Measurements from ENCODE around the gene CDH4. TPM values are rescaled to one million over a fixed set of nuclear protein-coding genes. Genes with fewer than 3 reads are reported as not detected.
A peak's percentile ranks its signal among the peaks of the same experiment; 100 is the strongest.

Gene CDH4
- total RNA-seq (2021; fragmentation: NEBNext Ultra II Directional; extraction: Animal tissue kit (Norgen Biotek cat#: 25700)), result 10 to 100 TPM in 4 of 6 experiments, 1 to 10 TPM in 2; 5.8 to 12.8 (median 10.9) TPM
- long read RNA-seq, partial matches to known transcripts, result 0 of 2 reads
- long read RNA-seq, other reads (novel, unspliced or antisense), result 2 of 2 reads

- Mint-ChIP-seq H3K27ac (no peak within 1 kb of the TSS), H3K27me3 (ENCODE audit: insufficient read depth) (peaks cover 27% of the 10 kb centered on the region)
Observed at GRCh38 chr20:61251529-61252393, at the start of gene CDH4. TSS of gene CDH4 (plus strand) at chr20:61252261.

DNA sequence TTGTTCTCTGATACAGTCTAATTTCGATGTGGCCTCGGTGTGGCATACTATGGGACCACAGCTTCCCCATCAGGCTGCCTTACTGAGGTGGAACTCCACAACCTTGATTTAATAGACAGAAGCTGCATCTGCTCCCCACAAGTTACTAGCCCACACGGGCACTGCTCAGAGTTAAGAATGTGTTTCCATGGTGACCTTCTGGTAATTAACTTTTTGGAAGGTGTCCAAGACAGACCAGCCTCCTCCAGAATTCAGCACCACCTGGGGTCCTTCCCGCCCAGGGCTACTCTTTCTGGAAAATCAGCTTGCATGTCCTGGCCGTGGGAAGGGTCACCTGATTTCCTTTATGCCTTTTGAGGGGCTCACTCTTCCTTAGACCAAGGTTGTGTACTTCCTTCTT is 48.7 kb upstream of the CDH4 start:
- no peak for TF ChIP-seq CTCF (IDR thresholded peaks at IDR 0.05)
- peaks cover 29% of the 10 kb centered on the region for H3K27me3 Mint-ChIP-seq (ENCODE audit: insufficient read depth)
- DNase-seq, result no peak
- no peaks in the 10 kb centered on the region for H3K4me1 Mint-ChIP-seq (ENCODE audit: low read depth)
- peaks cover 20% of the 10 kb centered on the region for H3K9me3 Mint-ChIP-seq
- no peak overlapping the region for H3K4me3 Mint-ChIP-seq
- H3K27ac Mint-ChIP-seq, result no peak overlapping the region
- peaks cover 7% of the 10 kb centered on the region; the same call in 1 of the 2 replicates for H3K36me3 Mint-ChIP-seq (ENCODE audit: low read depth)

More at GRCh38 chr20:61251529-61252393, at the start of gene CDH4:
- peaks cover 22% of the 10 kb centered on the region for H3K4me1 Mint-ChIP-seq (ENCODE audit: low read depth)
- peak within 1 kb of the TSS; percentile 76 for H3K4me3 Mint-ChIP-seq
- DNase-seq, result no peak
- H3K9me3 Mint-ChIP-seq, result no peaks in the 10 kb centered on the region
- H3K36me3 Mint-ChIP-seq (ENCODE audit: low read depth), result peaks cover 4% of the 10 kb centered on the region
- TF ChIP-seq CTCF (IDR thresholded peaks at IDR 0.05), result no peak

DNA sequence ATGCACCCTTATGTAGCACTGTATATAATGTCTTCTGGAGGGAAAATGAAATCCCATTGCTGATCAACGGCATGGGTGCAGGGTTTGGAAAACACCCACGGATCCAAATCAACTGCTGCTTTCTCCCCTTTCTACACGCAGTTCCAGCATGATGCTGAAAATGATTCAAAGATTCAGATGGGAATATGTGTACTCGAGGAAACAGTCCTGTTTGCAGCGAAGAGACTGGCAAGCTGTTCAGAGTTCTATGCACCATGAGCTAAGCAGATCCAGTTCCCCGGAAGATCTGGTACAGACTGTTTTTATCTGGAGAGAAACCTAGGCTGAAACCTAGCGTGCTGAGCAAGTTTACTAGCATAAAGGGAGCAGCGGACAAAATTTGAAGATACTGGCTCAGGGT is 47.9 kb upstream of the CDH4 start:
- H3K27me3 Mint-ChIP-seq (ENCODE audit: insufficient read depth), result peaks cover 31% of the 10 kb centered on the region
- peaks cover 4% of the 10 kb centered on the region; the same call in 1 of the 2 replicates for H3K36me3 Mint-ChIP-seq (ENCODE audit: low read depth)
- no peak for TF ChIP-seq CTCF (IDR thresholded peaks at IDR 0.05)
- no peak overlapping the region for H3K4me3 Mint-ChIP-seq
- H3K27ac Mint-ChIP-seq, result no peak overlapping the region
- H3K9me3 Mint-ChIP-seq, result peaks cover 20% of the 10 kb centered on the region
- DNase-seq, result no peak
- no peaks in the 10 kb centered on the region for H3K4me1 Mint-ChIP-seq (ENCODE audit: low read depth)

DNA sequence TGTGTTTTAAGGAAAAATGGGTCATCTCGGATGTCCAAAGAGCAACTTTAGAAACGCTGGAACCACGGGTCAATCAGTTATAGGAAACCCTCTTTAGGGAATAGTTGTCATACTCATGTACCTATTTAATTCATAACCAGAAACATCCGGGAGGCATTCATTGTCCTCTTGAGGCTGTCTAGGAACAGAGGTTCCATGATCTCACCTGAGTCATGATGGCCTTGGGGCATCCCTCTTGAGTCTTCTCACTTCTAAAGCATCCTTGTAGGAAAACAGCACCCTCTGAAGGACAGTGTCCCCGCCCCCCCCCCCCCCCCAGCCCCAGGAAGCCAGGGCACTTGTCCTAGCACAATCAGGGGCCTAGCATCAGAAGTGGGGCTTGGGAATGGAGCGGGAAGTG is 46.3 kb upstream of the CDH4 start:
- Mint-ChIP-seq H3K36me3 (ENCODE audit: low read depth) (peaks cover 4% of the 10 kb centered on the region; the same call in 1 of the 2 replicates), H3K27ac (no peak overlapping the region), H3K4me1 (ENCODE audit: low read depth) (no peaks in the 10 kb centered on the region), H3K27me3 (ENCODE audit: insufficient read depth) (peaks cover 34% of the 10 kb centered on the region), H3K9me3 (peaks cover 13% of the 10 kb centered on the region), H3K4me3 (no peak overlapping the region)
- DNase-seq, result no peak
- no peak for TF ChIP-seq CTCF (IDR thresholded peaks at IDR 0.05)

DNA sequence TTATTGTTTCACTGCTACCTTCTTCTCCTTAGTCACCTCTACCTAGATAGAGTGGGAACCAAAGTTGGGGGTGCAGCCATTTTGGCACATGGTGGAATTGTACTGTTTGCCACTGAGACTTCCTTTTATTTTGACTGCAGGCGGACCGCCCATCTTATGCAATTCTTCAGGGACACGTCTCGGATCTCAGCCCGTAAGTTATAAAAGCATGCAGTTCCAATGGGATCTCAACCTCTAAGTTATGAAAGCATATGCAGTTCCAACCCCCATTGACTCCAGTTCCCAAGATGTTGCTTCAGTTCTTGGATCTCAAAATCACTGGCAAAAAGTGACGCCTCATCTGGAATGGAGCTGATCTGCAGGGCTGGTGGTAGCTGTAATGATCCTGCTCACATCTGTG is 41.2 kb upstream of the CDH4 start:
- Mint-ChIP-seq H3K4me3 (no peak overlapping the region), H3K36me3 (ENCODE audit: low read depth) (no peaks in the 10 kb centered on the region), H3K4me1 (ENCODE audit: low read depth) (no peaks in the 10 kb centered on the region), H3K27me3 (ENCODE audit: insufficient read depth) (peaks cover 26% of the 10 kb centered on the region), H3K27ac (no peak overlapping the region), H3K9me3 (no peaks in the 10 kb centered on the region)
- no peak for DNase-seq
- no peak for TF ChIP-seq CTCF (IDR thresholded peaks at IDR 0.05)
